HepG2 (cell line): ENCODE data around the gene ENTPD5. TPM values are rescaled to one million over a fixed set of nuclear protein-coding genes. Genes with fewer than 3 reads are reported as not detected.

Source experiments
- AKNA ChIP-seq: sonication (generic); formaldehyde crosslinking; IDR thresholded peaks from 2 replicates; pipeline ENCODE4 v1.4.0; 2020; ENCODE audit warnings: missing genetic modification reagents, borderline replicate concordance
- MIER3 ChIP-seq: IDR thresholded peaks from 2 replicates; pipeline ENCODE4 v1.6.1; 2016; ENCODE audit warnings: missing compliant biosample characterization, borderline replicate concordance
- SAP130 ChIP-seq: IDR thresholded peaks from 2 replicates; pipeline ENCODE4 v1.6.1; 2016; ENCODE audit warnings: low read depth
- THRA ChIP-seq: sonication (generic); formaldehyde crosslinking; IDR thresholded peaks from 2 replicates; pipeline ENCODE4 v1.4.0; 2020; ENCODE audit warnings: missing genetic modification reagents, borderline replicate concordance
- U2AF2 ChIP-seq: fragments of 200-400 bp; formaldehyde crosslinking; IDR thresholded peaks from 2 replicates; pipeline ENCODE4 v1.6.1; 2017; ENCODE audit warnings: low read depth, mild to moderate bottlenecking, low read length
- ZMYM4 ChIP-seq: sonication (generic); formaldehyde crosslinking; IDR thresholded peaks from 2 replicates; pipeline ENCODE4 v1.8.1; 2023; ENCODE audit warnings: mild to moderate bottlenecking, missing genetic modification reagents
- ZNF207 ChIP-seq: fragments of 450-650 bp; IDR thresholded peaks from 2 replicates; pipeline ENCODE4 v1.6.1; 2016; ENCODE audit warnings: antibody characterized with exemption, borderline replicate concordance
- ZNF615 ChIP-seq: sonication (generic); formaldehyde crosslinking; IDR thresholded peaks from 2 replicates; pipeline ENCODE4 v1.5.0; 2020; ENCODE audit warnings: mild to moderate bottlenecking, missing genetic modification reagents, borderline replicate concordance
- polyA plus RNA-seq, 8 experiments: library from polyadenylated mRNA; depleted of rRNA in 3 of 8; stranded (reverse) in 7 of 8; unstranded in 1 of 8; fragments of >200 nt; fragmentation: Illumina TruSeq in 4 of 8; extraction: Trizol in 4 of 8; gene quantifications; 2 replicates each; pipeline versions ENCODE4 v1.2.1 to v1.2.3, GENCODE V29; 2011 to 2016; ENCODE audit warnings: low read depth in 4 of 8, missing spikeins in 1 of 8, mixed read lengths in 1 of 8; ENCODE audit not compliant: insufficient read depth in 1 of 8
- total RNA-seq, 5 experiments: library from RNA; depleted of rRNA; stranded (reverse); fragments of >200 nt; fragmentation: Illumina TruSeq; extraction: Trizol; gene quantifications; 2 replicates each; pipeline ENCODE4 v1.2.3, GENCODE V29; 2016; ENCODE audit warnings: low read depth in 1 of 5
- TF ChIP-seq, protein P1 (sequence below), 2 experiments: sonication (generic) in 1 of 2; formaldehyde crosslinking in 1 of 2; IDR thresholded peaks; 2 replicates each; pipeline versions ENCODE4 v1.6.1 to v1.9.0; 2014 to 2022; ENCODE audit warnings: antibody characterized with exemption in 1 of 2, borderline replicate concordance in 1 of 2, inconsistent platforms in 1 of 2, low read depth in 1 of 2, missing genetic modification reagents in 1 of 2
- TF ChIP-seq, protein P2 (sequence below): sonication (generic); formaldehyde crosslinking; IDR thresholded peaks from 2 replicates; pipeline ENCODE4 v1.4.0; 2020; ENCODE audit warnings: mild to moderate bottlenecking, missing genetic modification reagents, borderline replicate concordance

Gene ENTPD5
- total and polyA plus RNA-seq, 2 of the 13 experiments (the other 11 are each of a cell fraction or from before 2014, with no cell fraction given) = 33.8 to 43.3 TPM

- TF ChIP-seq, protein P1, sequence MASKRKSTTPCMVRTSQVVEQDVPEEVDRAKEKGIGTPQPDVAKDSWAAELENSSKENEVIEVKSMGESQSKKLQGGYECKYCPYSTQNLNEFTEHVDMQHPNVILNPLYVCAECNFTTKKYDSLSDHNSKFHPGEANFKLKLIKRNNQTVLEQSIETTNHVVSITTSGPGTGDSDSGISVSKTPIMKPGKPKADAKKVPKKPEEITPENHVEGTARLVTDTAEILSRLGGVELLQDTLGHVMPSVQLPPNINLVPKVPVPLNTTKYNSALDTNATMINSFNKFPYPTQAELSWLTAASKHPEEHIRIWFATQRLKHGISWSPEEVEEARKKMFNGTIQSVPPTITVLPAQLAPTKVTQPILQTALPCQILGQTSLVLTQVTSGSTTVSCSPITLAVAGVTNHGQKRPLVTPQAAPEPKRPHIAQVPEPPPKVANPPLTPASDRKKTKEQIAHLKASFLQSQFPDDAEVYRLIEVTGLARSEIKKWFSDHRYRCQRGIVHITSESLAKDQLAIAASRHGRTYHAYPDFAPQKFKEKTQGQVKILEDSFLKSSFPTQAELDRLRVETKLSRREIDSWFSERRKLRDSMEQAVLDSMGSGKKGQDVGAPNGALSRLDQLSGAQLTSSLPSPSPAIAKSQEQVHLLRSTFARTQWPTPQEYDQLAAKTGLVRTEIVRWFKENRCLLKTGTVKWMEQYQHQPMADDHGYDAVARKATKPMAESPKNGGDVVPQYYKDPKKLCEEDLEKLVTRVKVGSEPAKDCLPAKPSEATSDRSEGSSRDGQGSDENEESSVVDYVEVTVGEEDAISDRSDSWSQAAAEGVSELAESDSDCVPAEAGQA (IDR thresholded peaks at IDR 0.05; ENCODE audit: low read depth) = no peak
- TF ChIP-seq, protein P1 (CRISPR knock-in tag; IDR thresholded peaks at IDR 0.05; ENCODE audit: borderline replicate concordance) = no peak
- no peak for TF ChIP-seq ZMYM4 (CRISPR knock-in tag)
- TF ChIP-seq MIER3 = 0 out of 2 replicates have a peak, but pooled peaks have one; percentile 23
- no peak for TF ChIP-seq ZNF615 (CRISPR knock-in tag)
- TF ChIP-seq, protein P2, sequence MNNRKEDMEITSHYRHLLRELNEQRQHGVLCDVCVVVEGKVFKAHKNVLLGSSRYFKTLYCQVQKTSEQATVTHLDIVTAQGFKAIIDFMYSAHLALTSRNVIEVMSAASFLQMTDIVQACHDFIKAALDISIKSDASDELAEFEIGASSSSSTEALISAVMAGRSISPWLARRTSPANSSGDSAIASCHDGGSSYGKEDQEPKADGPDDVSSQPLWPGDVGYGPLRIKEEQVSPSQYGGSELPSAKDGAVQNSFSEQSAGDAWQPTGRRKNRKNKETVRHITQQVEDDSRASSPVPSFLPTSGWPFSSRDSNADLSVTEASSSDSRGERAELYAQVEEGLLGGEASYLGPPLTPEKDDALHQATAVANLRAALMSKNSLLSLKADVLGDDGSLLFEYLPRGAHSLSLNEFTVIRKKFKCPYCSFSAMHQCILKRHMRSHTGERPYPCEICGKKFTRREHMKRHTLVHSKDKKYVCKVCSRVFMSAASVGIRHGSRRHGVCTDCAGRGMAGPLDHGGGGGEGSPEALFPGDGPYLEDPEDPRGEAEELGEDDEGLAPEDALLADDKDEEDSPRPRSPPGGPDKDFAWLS (CRISPR knock-in tag) = no peak
- TF ChIP-seq AKNA (CRISPR knock-in tag) = no peak
- no peak for TF ChIP-seq U2AF2
- TF ChIP-seq THRA (CRISPR knock-in tag) = peak; percentile 55; the same call in 1 of the 2 replicates
- TF ChIP-seq SAP130 = peak; percentile 71
- TF ChIP-seq ZNF207 = no peak
These were observed 4.8 kb downstream of the ENTPD5 start (continued) for GRCh38 chr14:74014299-74014698.
